ENCODE data around the gene IL36G.
"Not testable (repeated sequence)": the region's sequence is repeated elsewhere in the genome, so short reads cannot be mapped to it uniquely, and the experiment has no call there.

IL36G gene

GRCh38 chr2:112977559-112978056 is at the start of gene IL36G:
Gene IL36G, plus strand, starts transcription at chr2:112978006. Its CDS starts 633 bp downstream, at chr2:112978639.
- DNase-seq: no peak

- no peak for DNase-seq
Measured at GRCh38 chr2:112933261-112933660, 44.5 kb upstream of the IL36G start.

- DNase-seq: not testable (repeated sequence)
Measured at GRCh38 chr2:112934117-112934516, 43.7 kb upstream of the IL36G start.

- DNase-seq: no peak
Measured at GRCh38 chr2:112936927-112937232, 40.9 kb upstream of the IL36G start.

GRCh38 chr2:112938904-112939303 is 38.9 kb upstream of the IL36G start:
- DNase-seq: no peak

- no peak for DNase-seq
Measured at GRCh38 chr2:112939425-112939824, 38.4 kb upstream of the IL36G start.

- no peak for DNase-seq
Measured at GRCh38 chr2:112940859-112941625, 36.8 kb upstream of the IL36G start.

GRCh38 chr2:112941753-112942653 is 35.8 kb upstream of the IL36G start:
- peak; percentile 48 for DNase-seq

GRCh38 chr2:112942654-112943002 is 35.2 kb upstream of the IL36G start:
- DNase-seq: no peak

GRCh38 chr2:112944971-112945370 is 32.8 kb upstream of the IL36G start:
- no peak for DNase-seq

- no peak for DNase-seq
Measured at GRCh38 chr2:112946086-112946485, 31.7 kb upstream of the IL36G start.

- DNase-seq: no peak
Measured at GRCh38 chr2:112947374-112947773, 30.4 kb upstream of the IL36G start.

GRCh38 chr2:112949456-112949855 is 28.4 kb upstream of the IL36G start:
- DNase-seq: no peak

- no peak for DNase-seq
Measured at GRCh38 chr2:112954364-112954763, 23.4 kb upstream of the IL36G start.

GRCh38 chr2:112957511-112957910 is 20.3 kb upstream of the IL36G start:
- DNase-seq: no peak

GRCh38 chr2:112958428-112959108 is 19.2 kb upstream of the IL36G start:
- DNase-seq: peak; percentile 8

- no peak for DNase-seq
Measured at GRCh38 chr2:112959109-112959812, 18.5 kb upstream of the IL36G start.

- DNase-seq: no peak
Measured at GRCh38 chr2:112960230-112960825, 17.5 kb upstream of the IL36G start.

GRCh38 chr2:112962308-112963175 is 15.3 kb upstream of the IL36G start:
- no peak for DNase-seq

- no peak for DNase-seq
Measured at GRCh38 chr2:112967023-112967422, 10.8 kb upstream of the IL36G start.

- DNase-seq: no peak
Measured at GRCh38 chr2:112972423-112973086, 5.3 kb upstream of the IL36G start.
